Measurements from ENCODE around the gene SLC25A28. TPM values are rescaled to one million over a fixed set of nuclear protein-coding genes. Genes with fewer than 3 reads are reported as not detected.

SLC25A28 gene
- polyA plus RNA-seq, 1 experiment: 38.9 TPM

DNA sequence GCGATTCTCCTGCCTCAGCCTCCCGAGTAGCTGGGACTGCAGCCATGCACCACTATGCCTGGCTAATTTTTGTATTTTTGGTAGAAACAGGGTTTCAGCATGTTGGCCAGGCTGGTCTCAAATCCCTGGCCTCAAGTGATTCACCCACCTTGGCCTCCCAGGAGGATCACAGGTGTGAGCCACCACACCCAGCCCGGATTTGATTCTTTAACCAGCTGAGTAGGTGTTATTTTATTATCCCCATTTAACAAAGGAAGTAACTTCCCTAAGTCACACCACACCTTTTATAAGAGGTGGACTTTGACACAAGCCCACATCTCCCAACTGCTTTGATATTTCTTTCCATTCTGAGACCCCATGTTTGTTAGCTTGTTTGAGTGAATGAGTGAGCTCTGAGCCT, 25.0 kb downstream of the SLC25A28 start:
- H3K27me3 ChIP-seq (ENCODE audit: control insufficient read depth, insufficient read depth, low read length): no peaks in the 10 kb centered on the region; the same call in 1 of the 2 replicates
- no peaks in the 10 kb centered on the region for H3K36me3 ChIP-seq (ENCODE audit: control insufficient read depth, insufficient read depth, low read length)
- ChIA-PET POLR2A (no interaction called here), CTCF (interaction anchor here (0.7 to 2.0 kb wide), 5 partner anchors 11 to 203 kb away, joined by 3 to 9 read pairs (median 6); no protein-coding TSS in a partner anchor)
- no peak overlapping the region for H3K4me3 ChIP-seq (ENCODE audit: low read depth, low read length)
- TF ChIP-seq, protein P1, sequence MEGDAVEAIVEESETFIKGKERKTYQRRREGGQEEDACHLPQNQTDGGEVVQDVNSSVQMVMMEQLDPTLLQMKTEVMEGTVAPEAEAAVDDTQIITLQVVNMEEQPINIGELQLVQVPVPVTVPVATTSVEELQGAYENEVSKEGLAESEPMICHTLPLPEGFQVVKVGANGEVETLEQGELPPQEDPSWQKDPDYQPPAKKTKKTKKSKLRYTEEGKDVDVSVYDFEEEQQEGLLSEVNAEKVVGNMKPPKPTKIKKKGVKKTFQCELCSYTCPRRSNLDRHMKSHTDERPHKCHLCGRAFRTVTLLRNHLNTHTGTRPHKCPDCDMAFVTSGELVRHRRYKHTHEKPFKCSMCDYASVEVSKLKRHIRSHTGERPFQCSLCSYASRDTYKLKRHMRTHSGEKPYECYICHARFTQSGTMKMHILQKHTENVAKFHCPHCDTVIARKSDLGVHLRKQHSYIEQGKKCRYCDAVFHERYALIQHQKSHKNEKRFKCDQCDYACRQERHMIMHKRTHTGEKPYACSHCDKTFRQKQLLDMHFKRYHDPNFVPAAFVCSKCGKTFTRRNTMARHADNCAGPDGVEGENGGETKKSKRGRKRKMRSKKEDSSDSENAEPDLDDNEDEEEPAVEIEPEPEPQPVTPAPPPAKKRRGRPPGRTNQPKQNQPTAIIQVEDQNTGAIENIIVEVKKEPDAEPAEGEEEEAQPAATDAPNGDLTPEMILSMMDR (IDR thresholded peaks at IDR 0.05; ENCODE audit: insufficient read depth, low read depth, low read length): no peak
- DNase-seq (ENCODE audit: low read depth): no peak

DNA sequence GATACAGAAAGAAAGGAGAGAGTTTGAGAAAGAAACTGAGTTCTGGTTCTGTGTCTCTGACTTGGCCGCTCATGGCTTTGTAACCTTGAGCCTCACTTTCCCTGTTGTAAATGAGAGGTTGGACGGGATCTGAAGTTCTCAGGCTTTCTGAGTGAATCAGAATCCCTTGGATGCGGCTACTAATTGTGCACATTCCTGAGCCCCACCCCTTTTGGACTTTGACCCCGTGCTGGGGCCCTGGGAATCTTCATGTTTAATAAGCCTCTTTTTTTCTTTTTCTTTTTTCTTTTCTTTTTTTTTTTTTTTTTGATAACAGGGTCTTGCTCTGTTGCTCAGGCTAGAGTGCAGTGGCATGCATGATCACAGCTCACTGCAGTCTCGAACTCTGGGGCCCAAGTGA, 26.9 kb downstream of the SLC25A28 start:
- ChIA-PET CTCF (interaction anchor here (1.2 kb wide), 1 partner anchor 20 kb away, joined by 5 read pairs; no protein-coding TSS in a partner anchor), POLR2A (no interaction called here)
- Histone ChIP-seq H3K27me3 (ENCODE audit: control insufficient read depth, insufficient read depth, low read length) (peaks cover under 1% of the 10 kb centered on the region; the same call in 1 of the 2 replicates), H3K4me3 (ENCODE audit: low read depth, low read length) (no peak overlapping the region), H3K36me3 (ENCODE audit: control insufficient read depth, insufficient read depth, low read length) (no peaks in the 10 kb centered on the region)
- no peak for DNase-seq (ENCODE audit: low read depth)
- TF ChIP-seq, protein P1 (IDR thresholded peaks at IDR 0.05; ENCODE audit: insufficient read depth, low read depth, low read length): no peak

DNA sequence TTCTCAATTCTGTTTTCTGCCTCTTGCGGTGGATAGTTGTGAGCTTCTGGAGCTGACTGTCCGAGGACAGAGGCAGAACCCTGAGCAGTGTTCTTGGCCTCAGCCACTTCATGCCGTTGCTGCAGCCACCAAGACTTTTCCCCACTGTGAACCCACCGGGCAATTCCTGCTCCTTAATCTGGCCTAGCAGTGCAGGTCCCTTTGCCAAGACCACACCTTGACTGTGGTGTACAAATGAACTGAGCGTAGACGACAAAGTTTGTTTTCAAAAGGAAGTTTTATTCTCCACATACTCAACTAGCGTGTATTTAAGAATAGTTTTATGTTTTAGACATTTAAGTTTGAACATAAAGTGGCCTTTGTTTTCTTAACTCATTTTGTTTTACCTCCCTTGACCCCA, 29.4 kb downstream of the SLC25A28 start:
- Histone ChIP-seq H3K36me3 (ENCODE audit: control insufficient read depth, insufficient read depth, low read length) (no peaks in the 10 kb centered on the region), H3K27me3 (ENCODE audit: control insufficient read depth, insufficient read depth, low read length) (peaks cover 3% of the 10 kb centered on the region; the same call in 1 of the 2 replicates), H3K4me3 (ENCODE audit: low read depth, low read length) (no peak overlapping the region)
- no peak for DNase-seq (ENCODE audit: low read depth)
- POLR2A ChIA-PET: no interaction called here
- TF ChIP-seq, protein P1 (IDR thresholded peaks at IDR 0.05; ENCODE audit: insufficient read depth, low read depth, low read length): no peak
- CTCF ChIA-PET: interaction anchor here (2.3 kb wide), 1 partner anchor 30 kb away, joined by 7 read pairs; no protein-coding TSS in a partner anchor

DNA sequence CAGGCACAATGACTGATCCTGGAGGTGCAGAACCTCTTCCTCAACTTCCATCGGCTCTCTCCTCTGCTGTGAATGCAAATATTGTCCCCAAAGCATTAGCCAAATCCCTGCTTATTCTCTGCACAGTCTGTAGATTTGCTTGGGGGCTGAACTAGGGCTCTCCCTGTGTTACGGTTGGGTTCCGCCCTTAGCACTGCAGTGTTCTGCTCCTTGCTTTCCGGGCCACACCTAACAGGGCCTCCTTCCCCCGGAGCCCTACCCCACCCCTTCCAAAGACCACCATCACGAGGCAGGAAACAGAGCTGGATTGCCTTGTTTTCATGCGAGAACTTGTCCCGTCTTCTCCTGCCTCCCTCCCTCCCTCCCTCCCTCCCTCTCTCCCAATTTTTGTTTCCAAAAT, 36.6 kb downstream of the SLC25A28 start:
- CTCF ChIA-PET: interaction anchor here (0.8 kb wide), 2 partner anchors 21 to 147 kb away, joined by 3 to 5 read pairs; no protein-coding TSS in a partner anchor
- peaks cover 7% of the 10 kb centered on the region for H3K27me3 ChIP-seq (ENCODE audit: control insufficient read depth, insufficient read depth, low read length)
- H3K36me3 ChIP-seq (ENCODE audit: control insufficient read depth, insufficient read depth, low read length): no peaks in the 10 kb centered on the region
- POLR2A ChIA-PET: no interaction called here
- no peak overlapping the region for H3K4me3 ChIP-seq (ENCODE audit: low read depth, low read length)
- DNase-seq (ENCODE audit: low read depth): no peak
- TF ChIP-seq, protein P1 (IDR thresholded peaks at IDR 0.05; ENCODE audit: insufficient read depth, low read depth, low read length): no peak

DNA sequence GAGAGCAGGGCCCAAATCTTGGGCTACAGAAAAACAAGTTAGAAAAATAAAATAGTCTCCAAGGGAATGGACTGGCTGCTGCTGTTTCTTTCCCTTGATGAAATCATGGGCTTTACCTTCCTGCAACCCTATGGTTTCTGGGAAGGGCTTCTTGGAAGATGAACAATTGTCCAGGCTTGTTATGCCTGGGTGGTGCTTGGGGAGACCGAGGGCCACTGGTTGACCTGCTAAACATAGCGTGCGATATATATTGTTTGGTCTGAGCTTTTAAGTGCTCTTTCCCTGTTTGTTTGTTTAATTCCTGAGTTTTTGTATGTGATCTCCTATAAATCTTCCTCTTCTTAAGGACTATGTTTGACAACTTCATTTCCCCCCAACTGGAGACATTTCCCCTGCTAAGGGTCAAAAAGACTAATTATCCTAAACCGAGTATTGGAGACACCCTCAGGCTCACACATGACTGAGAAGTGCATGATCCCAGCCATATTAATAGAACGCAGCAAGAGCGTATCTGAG, 37.9 kb downstream of the SLC25A28 start:
- POLR2A ChIA-PET: no interaction called here
- CTCF ChIA-PET: no interaction called here
- no peak for DNase-seq (ENCODE audit: low read depth)
- H3K36me3 ChIP-seq (ENCODE audit: control insufficient read depth, insufficient read depth, low read length): no peaks in the 10 kb centered on the region
- no peak overlapping the region for H3K4me3 ChIP-seq (ENCODE audit: low read depth, low read length)
- H3K27me3 ChIP-seq (ENCODE audit: control insufficient read depth, insufficient read depth, low read length): peaks cover 4% of the 10 kb centered on the region
- TF ChIP-seq, protein P1 (IDR thresholded peaks at IDR 0.05; ENCODE audit: insufficient read depth, low read depth, low read length): no peak
